ENCODE measurements around the gene MDGA2.

DNA sequence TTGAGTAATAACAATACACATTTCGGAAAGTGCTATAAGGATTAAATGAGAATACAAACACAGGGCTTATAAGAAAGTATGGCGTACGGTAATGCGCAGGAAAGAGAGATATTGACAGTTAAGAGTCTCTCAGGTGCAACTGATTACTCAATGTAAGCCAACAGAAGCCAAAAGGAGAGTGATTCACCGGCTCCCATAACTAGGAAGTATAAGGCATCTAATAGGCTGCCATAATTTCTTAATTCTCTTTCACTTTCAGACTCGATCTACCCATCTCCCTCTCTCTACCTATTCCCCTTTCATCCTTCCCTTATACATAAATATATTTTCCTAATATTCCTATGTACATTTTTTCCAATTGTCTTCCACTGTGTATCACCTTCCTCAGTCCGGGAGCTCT, 90.0 kb downstream of the MDGA2 start:
- TF ChIP-seq SALL2 (CRISPR knock-in tag; IDR thresholded peaks at IDR 0.05): no peak
- TF ChIP-seq ZNF580 (CRISPR knock-in tag; IDR thresholded peaks at IDR 0.05; ENCODE audit: borderline replicate concordance, low read depth): no peak
- no peak for TF ChIP-seq MYC (CRISPR knock-in tag; IDR thresholded peaks at IDR 0.05; ENCODE audit: borderline replicate concordance)
- no peak for TF ChIP-seq CTCF (CRISPR knock-in tag; IDR thresholded peaks at IDR 0.05)
- TF ChIP-seq, protein P1, sequence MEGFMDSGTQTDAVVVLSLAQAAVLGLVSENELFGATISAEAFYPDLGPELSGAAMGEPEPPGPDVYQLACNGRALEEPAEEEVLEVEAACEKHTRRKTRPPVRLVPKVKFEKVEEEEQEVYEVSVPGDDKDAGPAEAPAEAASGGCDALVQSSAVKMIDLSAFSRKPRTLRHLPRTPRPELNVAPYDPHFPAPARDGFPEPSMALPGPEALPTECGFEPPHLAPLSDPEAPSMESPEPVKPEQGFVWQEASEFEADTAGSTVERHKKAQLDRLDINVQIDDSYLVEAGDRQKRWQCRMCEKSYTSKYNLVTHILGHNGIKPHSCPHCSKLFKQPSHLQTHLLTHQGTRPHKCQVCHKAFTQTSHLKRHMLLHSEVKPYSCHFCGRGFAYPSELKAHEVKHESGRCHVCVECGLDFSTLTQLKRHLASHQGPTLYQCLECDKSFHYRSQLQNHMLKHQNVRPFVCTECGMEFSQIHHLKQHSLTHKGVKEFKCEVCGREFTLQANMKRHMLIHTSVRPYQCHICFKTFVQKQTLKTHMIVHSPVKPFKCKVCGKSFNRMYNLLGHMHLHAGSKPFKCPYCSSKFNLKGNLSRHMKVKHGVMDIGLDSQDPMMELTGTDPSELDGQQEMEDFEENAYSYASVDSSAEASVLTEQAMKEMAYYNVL (CRISPR knock-in tag; IDR thresholded peaks at IDR 0.05; ENCODE audit: borderline replicate concordance): no peak
- no peak for TF ChIP-seq SUZ12 (IDR thresholded peaks at IDR 0.05; ENCODE audit: low read depth, low read length)
- TF ChIP-seq ETV6 (CRISPR knock-in tag; conservative IDR thresholded peaks at IDR 0.05): no peak
- TF ChIP-seq, protein P2, sequence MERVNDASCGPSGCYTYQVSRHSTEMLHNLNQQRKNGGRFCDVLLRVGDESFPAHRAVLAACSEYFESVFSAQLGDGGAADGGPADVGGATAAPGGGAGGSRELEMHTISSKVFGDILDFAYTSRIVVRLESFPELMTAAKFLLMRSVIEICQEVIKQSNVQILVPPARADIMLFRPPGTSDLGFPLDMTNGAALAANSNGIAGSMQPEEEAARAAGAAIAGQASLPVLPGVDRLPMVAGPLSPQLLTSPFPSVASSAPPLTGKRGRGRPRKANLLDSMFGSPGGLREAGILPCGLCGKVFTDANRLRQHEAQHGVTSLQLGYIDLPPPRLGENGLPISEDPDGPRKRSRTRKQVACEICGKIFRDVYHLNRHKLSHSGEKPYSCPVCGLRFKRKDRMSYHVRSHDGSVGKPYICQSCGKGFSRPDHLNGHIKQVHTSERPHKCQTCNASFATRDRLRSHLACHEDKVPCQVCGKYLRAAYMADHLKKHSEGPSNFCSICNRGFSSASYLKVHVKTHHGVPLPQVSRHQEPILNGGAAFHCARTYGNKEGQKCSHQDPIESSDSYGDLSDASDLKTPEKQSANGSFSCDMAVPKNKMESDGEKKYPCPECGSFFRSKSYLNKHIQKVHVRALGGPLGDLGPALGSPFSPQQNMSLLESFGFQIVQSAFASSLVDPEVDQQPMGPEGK (CRISPR knock-in tag; IDR thresholded peaks at IDR 0.05): no peak

All from HepG2 (cell line).